Neural cell (in vitro differentiated cells): ENCODE measurements around the gene DDX54. TPM values are rescaled to one million over a fixed set of nuclear protein-coding genes. Genes with fewer than 3 reads are reported as not detected.

Experiments used
- H2AFZ ChIP-seq: fragments of 200-600, 300-800 bp; sonication (generic), shearing (Covaris generic); 2 replicates; pipeline ENCODE4 v1.6.0; 2014; ENCODE audit warnings: low read depth, mild to moderate bottlenecking, antibody characterized with exemption, low read length, moderate library complexity
- H3F3A ChIP-seq: fragments of 200-600 bp; shearing (Covaris generic); 2 replicates; pipeline ENCODE4 v1.6.1; 2016; ENCODE audit warnings: mild to moderate bottlenecking, moderate library complexity, mixed read lengths, antibody characterized with exemption, low read length; ENCODE audit not compliant: insufficient read depth, poor library complexity, severe bottlenecking
- H3K27ac ChIP-seq: fragments of 200-600, 300-800 bp; sonication (generic), shearing (Covaris generic); 2 replicates; pipeline ENCODE4 v1.5.1; 2014; ENCODE audit warnings: mild to moderate bottlenecking, low read length, moderate library complexity
- H3K27me3 ChIP-seq: fragments of 300-800, 200-600 bp; sonication (generic), shearing (Covaris generic); 2 replicates; pipeline ENCODE4 v1.6.0; 2014; ENCODE audit warnings: mild to moderate bottlenecking, low read depth, low read length, moderate library complexity; ENCODE audit not compliant: insufficient read depth
- H3K36me3 ChIP-seq: fragments of 300-800, 200-600 bp; sonication (generic), shearing (Covaris generic); 2 replicates; pipeline ENCODE4 v1.5.1; 2014; ENCODE audit warnings: mild to moderate bottlenecking, antibody characterized with exemption, low read length, moderate library complexity; ENCODE audit not compliant: insufficient read depth
- H3K4me2 ChIP-seq: fragments of 300-800, 200-600 bp; sonication (generic), shearing (Covaris generic); 2 replicates; pipeline ENCODE4 v1.6.0; 2014; ENCODE audit warnings: mild to moderate bottlenecking, low read length
- H3K4me3 ChIP-seq: fragments of 300-800, 200-600 bp; sonication (generic), shearing (Covaris generic); 2 replicates; pipeline ENCODE4 v1.5.1; 2014; ENCODE audit warnings: mild to moderate bottlenecking, low read length, moderate library complexity
- H3K79me2 ChIP-seq: fragments of 200-600 bp; shearing (Covaris generic); replicated peaks from 2 replicates; pipeline ENCODE4 v1.6.0; 2014; ENCODE audit warnings: mild to moderate bottlenecking, low read length, moderate library complexity; ENCODE audit not compliant: insufficient read depth
- H3K9ac ChIP-seq: fragments of 300-800, 200-600 bp; sonication (generic), shearing (Covaris generic); 2 replicates; pipeline ENCODE4 v1.6.1; 2016; ENCODE audit warnings: mild to moderate bottlenecking, low read length, mixed read lengths
- H3K9me2 ChIP-seq: fragments of 200-600 bp; shearing (Covaris generic); 2 replicates; pipeline ENCODE4 v1.6.1; 2016; ENCODE audit warnings: mild to moderate bottlenecking, low read length, mixed read lengths; ENCODE audit not compliant: insufficient read depth
- H3K9me3 ChIP-seq: fragments of 200-600, 300-800 bp; sonication (generic), shearing (Covaris generic); 2 replicates; pipeline ENCODE4 v1.6.1; 2016; ENCODE audit warnings: mild to moderate bottlenecking, mixed run types, low read length, moderate library complexity, mixed read lengths
- H4K20me1 ChIP-seq: fragments of 200-600 bp; shearing (Covaris generic); 2 replicates; pipeline ENCODE4 v1.6.1; 2016; ENCODE audit warnings: mild to moderate bottlenecking, mixed run types; ENCODE audit not compliant: insufficient read depth
- EP300 ChIP-seq: fragments of 450-650 bp; conservative IDR thresholded peaks from 2 replicates; pipeline ENCODE4 v1.6.1; 2014; ENCODE audit warnings: antibody characterized with exemption, mild to moderate bottlenecking, moderate library complexity; ENCODE audit not compliant: poor library complexity, severe bottlenecking
- EZH2 ChIP-seq: fragments of 200-600, 300-800 bp; shearing (Covaris generic), sonication (generic); IDR thresholded peaks from 2 replicates; pipeline ENCODE4 v1.6.1; 2014; ENCODE audit warnings: antibody characterized with exemption, low read length, borderline replicate concordance, mild to moderate bottlenecking; ENCODE audit not compliant: insufficient read depth, poor library complexity, severe bottlenecking
- MXI1 ChIP-seq: fragments of 450-650 bp; conservative IDR thresholded peaks from 2 replicates; pipeline ENCODE4 v1.6.1; 2014; ENCODE audit warnings: antibody characterized with exemption, mild to moderate bottlenecking; ENCODE audit not compliant: poor library complexity, severe bottlenecking
- POLR2AphosphoS5 ChIP-seq: IDR thresholded peaks from 2 replicates; pipeline ENCODE4 v1.6.1; 2012
- RAD21 ChIP-seq: fragments of 450-650 bp; conservative IDR thresholded peaks from 2 replicates; pipeline ENCODE4 v1.6.1; 2014; ENCODE audit warnings: antibody characterized with exemption, mild to moderate bottlenecking, moderate library complexity
- REST ChIP-seq: IDR thresholded peaks from 2 replicates; pipeline ENCODE4 v1.6.1; 2012; ENCODE audit warnings: borderline replicate concordance
- SMC3 ChIP-seq: fragments of 450-650 bp; conservative IDR thresholded peaks from 2 replicates; pipeline ENCODE4 v1.6.1; 2014; ENCODE audit warnings: antibody characterized with exemption, mild to moderate bottlenecking, moderate library complexity; ENCODE audit not compliant: poor library complexity
- TAF1 ChIP-seq: IDR thresholded peaks from 2 replicates; pipeline ENCODE4 v1.6.1; 2012; ENCODE audit warnings: low read depth
- polyA plus RNA-seq: library from polyadenylated mRNA; depleted of rRNA; stranded (reverse); fragments of >200 nt; gene quantifications from 2 replicates; pipeline ENCODE4 v1.2.3, GENCODE V29; 2014
- TF ChIP-seq, protein P1 (sequence below): fragments of 450-650 bp; IDR thresholded peaks from 2 replicates; pipeline ENCODE4 v1.5.1; 2014; ENCODE audit warnings: antibody characterized with exemption, mild to moderate bottlenecking, moderate library complexity; ENCODE audit not compliant: poor library complexity, severe bottlenecking

DDX54 gene
- polyA plus RNA-seq, 1 donor from 2014 or later, result 63.3 TPM

GRCh38 chr12:113133666-113134065 is 51.6 kb downstream of the DDX54 start:
- no peak overlapping the region for H2AFZ ChIP-seq
- TF ChIP-seq EP300 (no peak), SMC3 (no peak), REST (no peak), RAD21 (no peak), POLR2AphosphoS5 (no peak), TAF1 (no peak), EZH2 (no peak), MXI1 (no peak)
- TF ChIP-seq, protein P1, sequence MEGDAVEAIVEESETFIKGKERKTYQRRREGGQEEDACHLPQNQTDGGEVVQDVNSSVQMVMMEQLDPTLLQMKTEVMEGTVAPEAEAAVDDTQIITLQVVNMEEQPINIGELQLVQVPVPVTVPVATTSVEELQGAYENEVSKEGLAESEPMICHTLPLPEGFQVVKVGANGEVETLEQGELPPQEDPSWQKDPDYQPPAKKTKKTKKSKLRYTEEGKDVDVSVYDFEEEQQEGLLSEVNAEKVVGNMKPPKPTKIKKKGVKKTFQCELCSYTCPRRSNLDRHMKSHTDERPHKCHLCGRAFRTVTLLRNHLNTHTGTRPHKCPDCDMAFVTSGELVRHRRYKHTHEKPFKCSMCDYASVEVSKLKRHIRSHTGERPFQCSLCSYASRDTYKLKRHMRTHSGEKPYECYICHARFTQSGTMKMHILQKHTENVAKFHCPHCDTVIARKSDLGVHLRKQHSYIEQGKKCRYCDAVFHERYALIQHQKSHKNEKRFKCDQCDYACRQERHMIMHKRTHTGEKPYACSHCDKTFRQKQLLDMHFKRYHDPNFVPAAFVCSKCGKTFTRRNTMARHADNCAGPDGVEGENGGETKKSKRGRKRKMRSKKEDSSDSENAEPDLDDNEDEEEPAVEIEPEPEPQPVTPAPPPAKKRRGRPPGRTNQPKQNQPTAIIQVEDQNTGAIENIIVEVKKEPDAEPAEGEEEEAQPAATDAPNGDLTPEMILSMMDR, result no peak

GRCh38 chr12:113133036-113133435 is 52.2 kb downstream of the DDX54 start:
- no peaks in the 10 kb centered on the region for H3K36me3 ChIP-seq
- H3K27ac ChIP-seq, result no peak overlapping the region
- H4K20me1 ChIP-seq, result no peaks in the 10 kb centered on the region
- no peak overlapping the region for H3K9ac ChIP-seq
- H3K27me3 ChIP-seq, result peaks cover 28% of the 10 kb centered on the region
- no peaks in the 10 kb centered on the region for H3K9me3 ChIP-seq
- H3K79me2 ChIP-seq, result no peaks in the 10 kb centered on the region
- H3K9me2 ChIP-seq, result no peaks in the 10 kb centered on the region
- no peak overlapping the region for H2AFZ ChIP-seq
- H3F3A ChIP-seq, result no peaks in the 10 kb centered on the region
- H3K4me3 ChIP-seq, result no peak overlapping the region
- TF ChIP-seq MXI1 (no peak), POLR2AphosphoS5 (no peak), EP300 (no peak), REST (no peak), RAD21 (no peak), EZH2 (no peak), TAF1 (no peak), SMC3 (no peak)
- TF ChIP-seq, protein P1, result no peak
- H3K4me2 ChIP-seq, result no peak overlapping the region

More at GRCh38 chr12:113133666-113134065, 51.6 kb downstream of the DDX54 start:
- Histone ChIP-seq H4K20me1 (no peaks in the 10 kb centered on the region), H3K79me2 (no peaks in the 10 kb centered on the region), H3K4me3 (no peak overlapping the region), H3K36me3 (no peaks in the 10 kb centered on the region), H3F3A (no peaks in the 10 kb centered on the region), H3K27ac (no peak overlapping the region), H3K9me3 (no peaks in the 10 kb centered on the region), H3K4me2 (no peak overlapping the region), H3K9me2 (no peaks in the 10 kb centered on the region), H3K27me3 (peaks cover 28% of the 10 kb centered on the region), H3K9ac (no peak overlapping the region)
